AG10803 (cell line): ENCODE data around the gene PRKAR2A.
"Not testable (repeated sequence)": the region's sequence is repeated elsewhere in the genome, so short reads cannot be mapped to it uniquely, and the experiment has no call there.

Experiments used
- DNase-seq: peaks from one replicate; pipeline ENCODE4 v3.0.0; 2010; ENCODE audit warnings: low read depth
- H3K4me3 ChIP-seq: 2 replicates; pipeline ENCODE4 v1.5.1; 2011; ENCODE audit warnings: mild to moderate bottlenecking, low read length, control low read depth
- CTCF ChIP-seq: conservative IDR thresholded peaks from 2 replicates; pipeline ENCODE4 v1.5.1; 2011; ENCODE audit warnings: mild to moderate bottlenecking, low read length, control low read depth, inconsistent platforms

The PRKAR2A gene

GRCh38 chr3:48738926-48739616 lies 108.6 kb downstream of the PRKAR2A start:
- no peak overlapping the region for H3K4me3 ChIP-seq
- DNase-seq = no peak
- no peak for TF ChIP-seq CTCF

DNA sequence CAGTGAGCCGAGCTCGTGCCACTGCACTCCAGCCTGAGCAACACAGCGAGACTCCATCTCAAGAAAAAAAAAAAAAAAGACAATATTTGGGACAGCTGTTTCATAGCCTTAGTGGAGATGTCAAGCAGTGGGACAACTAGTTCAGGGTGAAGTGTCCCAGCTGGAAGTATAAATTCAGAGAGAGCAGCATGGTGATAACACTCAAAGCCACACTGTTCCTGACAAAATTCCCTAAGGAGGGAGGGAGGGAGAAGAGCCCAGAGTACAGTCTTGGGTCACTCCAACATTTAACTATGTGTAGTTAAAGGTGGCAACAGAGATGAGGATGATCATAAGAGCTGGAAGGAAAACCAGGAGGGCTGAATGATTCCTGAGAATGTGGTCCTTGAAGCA lies 109.5 kb downstream of the PRKAR2A start:
- DNase-seq = no peak
- no peak for TF ChIP-seq CTCF
- no peak overlapping the region for H3K4me3 ChIP-seq

DNA sequence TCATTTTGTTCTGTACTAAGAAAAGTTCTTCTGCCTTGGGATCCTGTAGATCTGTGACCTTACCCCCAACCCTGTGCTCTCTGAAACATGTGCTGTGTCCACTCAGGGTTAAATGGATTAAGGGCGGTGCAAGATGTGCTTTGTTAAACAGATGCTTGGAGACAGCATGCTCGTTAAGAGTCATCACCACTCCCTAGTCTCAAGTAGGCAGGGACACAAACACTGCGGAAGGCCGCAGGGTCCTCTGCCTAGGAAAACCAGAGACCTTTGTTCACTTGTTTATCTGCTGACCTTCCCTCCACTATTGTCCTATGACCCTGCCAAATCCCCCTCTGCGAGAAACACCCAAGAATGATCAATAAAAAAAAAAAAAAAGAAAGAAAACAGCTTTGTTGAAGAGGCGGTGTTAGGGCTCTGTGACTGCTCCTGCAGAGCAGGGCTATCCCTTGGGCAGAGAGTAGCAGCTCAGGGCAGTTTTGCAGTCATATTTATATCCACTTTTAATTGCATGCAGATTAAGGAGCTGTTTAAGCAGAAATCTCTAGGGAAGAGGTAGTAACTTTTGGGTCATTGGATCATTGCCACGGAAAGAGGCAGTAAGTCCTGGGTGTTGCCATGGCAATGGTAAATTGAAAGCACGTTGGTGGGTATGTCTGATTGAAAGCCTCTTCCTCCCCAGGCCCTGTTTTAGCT lies 112.5 kb downstream of the PRKAR2A start:
- not testable (repeated sequence) for H3K4me3 ChIP-seq
- peak; percentile 53 for DNase-seq

DNA sequence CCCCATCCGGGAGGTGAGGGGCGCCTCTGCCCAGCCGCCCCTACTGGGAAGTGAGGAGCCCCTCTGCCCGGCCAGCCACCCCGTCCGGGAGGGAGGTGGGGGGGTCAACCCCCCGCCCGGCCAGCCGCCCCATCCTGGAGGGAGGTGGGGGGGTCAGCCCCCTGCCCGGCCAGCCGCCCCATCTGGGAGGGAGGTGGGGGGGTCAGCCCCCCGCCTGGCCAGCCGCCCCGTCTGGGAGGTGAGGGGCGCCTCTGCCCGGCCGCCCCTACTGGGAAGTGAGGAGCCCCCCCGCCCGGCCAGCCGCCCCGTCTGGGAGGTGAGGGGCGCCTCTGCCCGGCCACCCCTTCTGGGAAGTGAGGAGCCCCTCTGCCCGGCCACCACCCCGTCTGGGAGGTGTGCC lies 113.1 kb downstream of the PRKAR2A start:
- DNase-seq = not testable (repeated sequence)

DNA sequence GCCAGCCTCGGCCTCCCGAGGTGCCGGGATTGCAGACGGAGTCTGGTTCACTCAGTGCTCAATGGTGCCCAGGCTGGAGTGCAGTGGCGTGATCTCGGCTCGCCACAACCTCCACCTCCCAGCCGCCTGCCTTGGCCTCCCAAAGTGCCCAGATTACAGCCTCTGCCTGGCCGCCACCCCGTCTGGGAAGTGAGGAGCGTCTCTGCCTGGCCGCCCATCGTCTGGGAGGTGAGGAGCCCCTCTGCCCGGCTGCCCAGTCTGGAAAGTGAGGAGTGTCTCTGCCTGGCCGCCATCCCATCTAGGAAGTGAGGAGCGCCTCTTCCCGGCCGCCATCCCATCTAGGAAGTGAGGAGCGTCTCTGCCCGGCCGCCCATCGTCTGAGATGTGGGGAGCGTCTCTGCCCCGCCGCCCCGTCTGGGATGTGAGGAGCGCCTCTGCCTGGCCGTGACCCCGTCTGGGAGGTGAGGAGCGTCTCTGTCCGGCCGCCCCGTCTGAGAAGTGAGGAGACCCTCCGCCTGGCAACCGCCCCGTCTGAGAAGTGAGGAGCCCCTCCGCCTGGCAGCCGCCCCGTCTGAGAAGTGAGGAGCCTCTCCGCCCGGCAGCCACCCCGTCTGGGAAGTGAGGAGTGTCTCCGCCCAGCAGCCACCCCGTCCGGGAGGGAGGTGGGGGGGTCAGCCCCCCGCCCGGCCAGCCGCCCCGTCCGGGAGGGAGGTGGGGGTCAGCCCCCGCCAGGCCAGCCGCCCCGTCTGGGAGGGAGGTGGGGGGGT lies 113.7 kb downstream of the PRKAR2A start:
- not testable (repeated sequence) for DNase-seq, H3K4me3 ChIP-seq

More for the DNA sequence above, 113.1 kb downstream of the PRKAR2A start:
- not testable (repeated sequence) for H3K4me3 ChIP-seq

GRCh38 chr3:48727511-48727910 lies 120.2 kb downstream of the PRKAR2A start:
- no peak for DNase-seq
- no peak for TF ChIP-seq CTCF
- H3K4me3 ChIP-seq = no peak overlapping the region

GRCh38 chr3:48725185-48725855 lies 122.4 kb downstream of the PRKAR2A start:
- H3K4me3 ChIP-seq, DNase-seq: not testable (repeated sequence)

- no peak for DNase-seq
- H3K4me3 ChIP-seq = no peak overlapping the region
- TF ChIP-seq CTCF = no peak
Measured at GRCh38 chr3:48723725-48724124, 123.9 kb downstream of the PRKAR2A start.

DNA sequence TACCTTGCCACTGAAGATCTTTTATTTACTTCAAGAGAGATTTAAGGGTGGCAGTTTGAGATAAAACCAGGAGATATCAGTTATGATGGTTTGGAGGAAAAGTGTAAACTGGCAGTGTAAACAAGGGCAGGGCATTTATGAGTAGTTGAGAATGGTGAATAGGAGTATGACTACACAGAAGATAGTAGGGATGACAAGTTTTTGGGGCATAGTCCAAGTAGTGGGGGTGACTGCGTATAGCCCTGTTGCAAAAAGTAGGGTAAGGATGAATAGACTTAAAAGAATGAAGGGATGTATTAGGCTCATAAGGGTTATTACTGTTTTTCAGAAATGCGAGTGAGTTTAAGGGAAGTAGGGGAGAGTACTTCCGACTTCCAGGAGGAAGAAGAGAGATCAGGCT lies 124.4 kb downstream of the PRKAR2A start:
- DNase-seq = not testable (repeated sequence)

More for the DNA sequence above, 124.4 kb downstream of the PRKAR2A start:
- not testable (repeated sequence) for H3K4me3 ChIP-seq
